Suprapubic skin (tissue), 3 donors: ENCODE data around the gene TM9SF4.

ENCODE experiments used
- POLR2AphosphoS5 ChIP-seq, 3 donors: sonication (generic); formaldehyde crosslinking; IDR thresholded peaks; one replicate each; pipeline ENCODE4 v1.6.1; 2017; ENCODE audit warnings: antibody characterized with exemption in 3 of 3
- TF ChIP-seq, protein P1 (sequence below), 2 donors: fragments of 200-600 bp in 1 of 2; fragments of 450-650 bp in 1 of 2; sonication (generic) in 1 of 2; IDR thresholded peaks; one replicate each; pipeline ENCODE4 v1.5.1; 2016 to 2019; ENCODE audit warnings: antibody characterized with exemption in 2 of 2, mild to moderate bottlenecking in 1 of 2, moderate library complexity in 1 of 2

DNA sequence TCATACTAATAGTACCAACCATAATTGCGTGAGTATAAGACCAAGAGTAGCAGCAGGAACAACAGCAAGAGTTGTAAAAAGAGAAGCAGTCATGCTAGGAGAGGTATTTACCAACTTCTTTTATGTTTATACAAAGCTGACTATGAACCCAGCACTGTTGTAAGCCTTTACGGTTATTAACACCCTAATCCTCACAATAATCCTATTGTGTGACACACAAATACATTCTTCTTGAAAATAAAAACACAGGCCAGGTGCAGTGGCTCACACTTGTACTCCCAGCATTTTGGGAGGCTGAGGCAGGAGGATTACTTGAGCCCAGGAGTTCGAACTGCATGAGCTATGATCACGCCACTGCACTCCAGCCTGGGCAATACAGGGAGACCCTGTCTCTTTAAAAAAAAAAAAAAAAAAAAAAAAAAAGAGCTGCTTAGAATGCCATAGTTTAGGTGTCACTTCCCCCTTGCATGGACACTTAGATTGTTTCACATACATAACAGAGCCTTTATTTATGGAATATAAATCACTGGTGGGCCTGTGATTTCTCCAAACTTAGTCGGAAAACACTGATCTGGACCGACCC, 37.3 kb upstream of the TM9SF4 start:
- TF ChIP-seq, protein P1, sequence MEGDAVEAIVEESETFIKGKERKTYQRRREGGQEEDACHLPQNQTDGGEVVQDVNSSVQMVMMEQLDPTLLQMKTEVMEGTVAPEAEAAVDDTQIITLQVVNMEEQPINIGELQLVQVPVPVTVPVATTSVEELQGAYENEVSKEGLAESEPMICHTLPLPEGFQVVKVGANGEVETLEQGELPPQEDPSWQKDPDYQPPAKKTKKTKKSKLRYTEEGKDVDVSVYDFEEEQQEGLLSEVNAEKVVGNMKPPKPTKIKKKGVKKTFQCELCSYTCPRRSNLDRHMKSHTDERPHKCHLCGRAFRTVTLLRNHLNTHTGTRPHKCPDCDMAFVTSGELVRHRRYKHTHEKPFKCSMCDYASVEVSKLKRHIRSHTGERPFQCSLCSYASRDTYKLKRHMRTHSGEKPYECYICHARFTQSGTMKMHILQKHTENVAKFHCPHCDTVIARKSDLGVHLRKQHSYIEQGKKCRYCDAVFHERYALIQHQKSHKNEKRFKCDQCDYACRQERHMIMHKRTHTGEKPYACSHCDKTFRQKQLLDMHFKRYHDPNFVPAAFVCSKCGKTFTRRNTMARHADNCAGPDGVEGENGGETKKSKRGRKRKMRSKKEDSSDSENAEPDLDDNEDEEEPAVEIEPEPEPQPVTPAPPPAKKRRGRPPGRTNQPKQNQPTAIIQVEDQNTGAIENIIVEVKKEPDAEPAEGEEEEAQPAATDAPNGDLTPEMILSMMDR (IDR thresholded peaks at IDR 0.05) = no peak
- TF ChIP-seq POLR2AphosphoS5 (IDR thresholded peaks at IDR 0.05) = no peak
